ENCODE data around the gene TTN.
"Not testable (repeated sequence)": the region's sequence is repeated elsewhere in the genome, so short reads cannot be mapped to it uniquely, and the experiment has no call there.

The TTN gene

DNA sequence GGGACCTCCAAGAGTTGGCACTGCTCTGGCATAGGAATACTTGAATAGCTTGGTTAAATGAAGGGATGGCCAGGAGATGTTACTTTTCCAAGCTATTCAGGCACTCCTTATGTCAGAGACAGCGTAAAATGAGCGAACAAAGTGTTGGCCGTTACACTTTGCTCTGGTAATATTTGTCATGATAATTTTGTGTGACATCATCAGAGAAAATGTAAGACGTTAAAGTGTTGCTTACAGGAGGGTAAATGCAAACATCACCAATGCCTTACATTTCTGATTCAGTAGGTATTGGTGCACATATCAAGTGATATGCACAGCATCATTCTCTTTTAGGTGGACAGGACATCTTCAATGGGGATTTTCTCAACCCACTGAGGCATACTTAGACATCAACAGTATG lies 281.0 kb downstream of the TTN start:
- DNase-seq, result no peak

DNA sequence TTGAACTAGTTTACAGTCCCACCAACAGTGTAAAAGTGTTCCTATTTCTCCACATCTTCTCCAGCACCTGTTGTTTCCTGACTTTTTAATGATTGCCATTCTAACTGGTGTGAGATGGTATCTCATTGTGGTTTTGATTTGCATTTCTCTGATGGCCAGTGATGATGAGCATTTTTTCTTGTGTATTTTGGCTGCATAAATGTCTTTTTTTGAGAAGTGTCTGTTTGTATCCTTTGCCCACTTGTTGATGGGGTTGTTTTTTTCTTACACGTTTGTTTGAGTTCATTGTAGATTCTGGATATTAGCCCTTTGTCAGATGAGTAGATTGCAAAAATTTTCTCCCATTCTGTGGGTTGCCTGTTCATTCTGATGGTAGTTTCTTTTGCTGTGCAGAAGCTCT lies 281.8 kb downstream of the TTN start:
- not testable (repeated sequence) for DNase-seq

DNA sequence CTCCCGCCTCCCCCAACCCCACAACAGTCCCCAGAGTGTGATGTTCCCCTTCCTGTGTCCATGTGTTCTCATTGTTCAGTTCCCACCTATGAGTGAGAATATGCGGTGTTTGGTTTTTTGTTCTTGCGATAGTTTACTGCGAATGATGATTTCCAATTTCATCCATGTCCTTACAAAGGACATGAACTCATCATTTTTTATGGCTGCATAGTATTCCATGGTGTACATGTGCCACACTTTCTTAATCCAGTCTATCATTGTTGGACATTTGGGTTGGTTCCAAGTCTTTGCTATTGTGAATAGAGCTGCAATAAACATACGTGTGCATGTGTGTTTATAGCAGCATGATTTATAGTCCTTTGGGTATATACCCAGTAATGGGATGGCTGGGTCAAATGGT lies 282.2 kb downstream of the TTN start:
- DNase-seq, result not testable (repeated sequence)

DNA sequence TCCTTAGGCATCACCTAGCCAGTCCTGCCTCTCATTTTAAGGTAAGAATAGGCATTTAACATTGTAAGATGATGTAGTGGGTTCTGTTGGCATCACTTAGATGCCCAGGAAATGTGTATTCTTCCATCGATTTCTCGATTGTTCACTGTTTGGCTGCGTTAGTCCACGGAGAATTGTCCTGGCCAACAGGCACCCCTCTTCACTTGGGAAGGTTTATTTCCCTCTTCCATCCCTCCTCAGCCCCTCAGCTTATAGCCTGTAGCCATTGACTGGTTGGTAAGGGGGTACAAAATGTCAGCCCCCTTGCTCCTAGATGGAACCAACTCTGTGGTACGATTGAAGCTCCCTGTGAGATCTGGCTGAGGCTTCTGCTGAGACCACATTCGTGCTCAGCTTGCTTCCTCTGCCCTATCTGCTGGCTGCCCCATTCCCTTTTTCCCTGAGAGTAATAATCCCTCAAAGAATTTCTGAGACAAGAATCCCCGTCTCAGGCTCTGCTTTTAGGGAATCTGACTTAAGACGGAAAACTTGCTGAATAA lies 283.6 kb downstream of the TTN start:
- DNase-seq, result no peak

DNA sequence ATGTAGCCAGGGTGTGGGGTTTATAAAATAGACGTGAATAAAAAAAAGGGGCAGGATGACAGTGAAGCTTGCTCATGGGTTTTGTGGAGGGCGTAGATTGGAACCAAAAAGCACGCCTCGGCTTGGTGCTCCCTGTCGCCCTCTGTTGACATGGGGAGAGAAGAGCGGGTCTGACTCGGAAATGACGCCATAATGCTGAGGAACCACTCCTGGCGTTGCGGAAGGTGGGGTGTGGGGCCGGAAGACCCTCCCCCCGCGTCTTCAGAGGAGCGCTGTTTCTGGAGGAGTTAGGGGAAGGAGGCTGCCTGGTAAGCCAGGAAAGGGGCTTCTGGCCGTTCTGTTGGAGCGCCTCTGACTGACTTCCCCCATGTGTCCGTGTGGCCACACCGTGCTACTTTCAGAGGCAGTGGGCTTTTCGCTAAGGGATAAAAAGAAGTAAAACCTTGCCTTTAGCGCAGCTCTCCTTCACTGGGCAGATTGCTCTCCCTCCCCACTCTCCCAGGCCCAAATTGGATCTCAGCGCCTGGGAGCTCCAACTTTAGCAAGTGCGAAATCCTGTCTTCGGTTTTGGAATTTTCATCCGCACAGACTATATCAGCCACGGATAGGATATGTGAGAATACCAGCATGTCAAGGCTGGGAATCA lies 284.1 kb downstream of the TTN start:
- DNase-seq, result peak; percentile 92

DNA sequence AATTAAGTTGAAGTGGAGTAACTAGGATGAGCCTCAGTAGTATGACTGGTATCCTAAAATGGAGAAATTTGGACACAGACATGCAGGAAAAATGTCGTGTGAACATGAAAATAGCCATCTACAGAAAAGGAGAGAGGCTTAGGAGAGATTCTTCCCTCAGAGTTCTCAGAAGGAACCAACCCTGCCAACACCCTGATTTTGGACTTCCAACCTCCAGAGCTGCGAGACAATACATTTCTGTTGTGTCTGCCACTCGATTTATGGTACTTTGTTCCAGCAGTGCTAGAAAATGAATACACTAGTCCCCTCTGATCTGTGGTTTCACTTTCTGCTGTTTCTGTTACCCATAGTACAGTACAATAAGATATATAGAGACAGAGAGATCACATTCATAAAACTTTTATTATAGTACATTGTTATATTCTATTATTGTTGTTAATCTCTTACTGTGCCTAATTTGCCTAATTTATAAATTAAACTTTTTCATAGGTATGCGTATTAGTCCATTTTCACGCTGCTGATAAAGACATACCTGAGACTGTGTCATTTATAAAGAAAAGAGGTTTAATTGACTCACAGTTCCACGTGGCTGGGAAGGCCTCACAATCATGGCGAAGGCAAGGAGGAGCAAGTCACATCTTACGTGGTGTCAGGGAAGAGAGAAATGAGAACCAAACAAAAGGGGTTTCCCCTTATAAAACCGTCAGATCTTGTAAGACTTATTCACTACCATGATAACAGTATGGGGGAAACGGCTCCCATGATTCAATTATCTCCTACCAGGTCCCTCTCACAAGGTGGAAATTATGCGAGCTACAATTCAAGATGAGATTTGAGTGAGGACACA lies 285.7 kb downstream of the TTN start:
- peak; percentile 43 for DNase-seq

DNA sequence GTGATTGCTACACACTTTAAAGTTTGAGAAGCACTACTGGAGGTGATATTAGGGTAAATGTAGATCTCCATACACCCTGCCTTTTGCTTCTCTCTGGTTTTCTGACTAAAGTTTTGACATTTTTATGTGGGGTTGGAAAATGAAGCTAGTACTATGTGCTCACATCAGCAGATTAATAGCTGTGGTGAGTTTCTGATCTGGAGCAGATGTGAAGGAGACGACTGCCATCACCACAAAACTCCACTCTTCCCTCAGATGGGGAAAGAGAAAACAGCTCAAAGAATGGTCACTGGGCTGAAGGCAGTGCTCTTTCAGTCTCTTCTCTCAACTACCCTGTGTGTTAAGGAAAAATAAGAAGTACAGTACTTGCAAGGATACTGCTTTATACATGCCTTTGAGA lies 289.7 kb downstream of the TTN start:
- DNase-seq, result no peak

DNA sequence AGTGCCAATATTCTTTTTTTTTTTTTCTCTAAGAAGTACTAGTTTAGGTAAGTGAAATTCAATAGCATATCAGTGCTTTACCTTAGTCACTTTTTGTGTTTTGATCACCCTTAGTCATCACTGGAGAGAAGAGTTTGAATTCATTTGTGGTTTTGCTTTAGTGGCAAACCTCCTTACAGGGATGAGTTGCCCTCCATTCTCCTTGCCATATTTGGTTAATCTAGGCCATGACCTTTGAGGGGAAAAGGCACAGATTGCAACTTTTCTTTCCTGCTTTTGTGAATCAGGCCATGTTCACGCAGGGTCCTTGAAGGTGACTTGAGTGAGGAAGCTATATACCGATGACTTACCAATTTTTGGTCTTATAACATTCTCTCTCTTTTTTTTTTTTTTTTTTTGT lies 292.6 kb downstream of the TTN start:
- peak; percentile 93 for DNase-seq

DNA sequence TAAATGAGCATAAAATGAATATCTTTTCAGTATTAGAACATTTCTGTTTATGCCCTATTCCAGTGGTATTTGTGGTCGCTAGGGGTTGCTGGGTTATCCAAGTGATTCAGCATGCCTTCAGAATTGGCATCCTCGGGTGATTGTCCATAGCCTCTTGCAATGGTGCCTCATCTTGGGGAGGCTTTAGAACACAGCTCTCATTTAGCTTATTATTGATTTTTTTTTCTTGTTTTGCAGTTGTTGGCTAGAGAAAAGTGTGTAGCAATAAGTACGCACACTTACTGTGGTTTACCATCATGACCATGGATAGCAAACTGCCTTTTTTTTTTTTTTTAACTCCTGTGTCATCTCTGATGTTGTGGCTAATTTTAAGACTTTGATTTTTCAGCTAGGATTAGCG lies 293.3 kb downstream of the TTN start:
- DNase-seq, result no peak

DNA sequence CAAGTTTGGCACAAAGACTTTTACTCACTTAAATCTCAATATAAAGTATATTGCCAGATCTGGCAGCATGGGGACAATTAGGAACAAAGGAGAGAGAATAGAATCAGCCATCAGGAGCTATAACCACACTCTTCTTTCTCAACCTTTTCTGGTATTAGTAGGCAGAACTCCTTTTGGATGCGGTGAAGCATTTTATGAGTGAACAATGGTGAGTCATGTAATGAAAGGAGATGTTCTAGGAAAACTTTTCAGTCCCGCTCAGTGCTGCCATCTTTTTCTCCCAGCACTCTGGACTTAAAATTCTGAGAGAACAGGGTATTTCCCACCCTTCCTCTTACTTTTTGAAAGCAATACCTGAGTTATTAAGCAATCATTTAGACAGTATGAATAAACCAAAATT lies 294.7 kb downstream of the TTN start:
- DNase-seq, result peak; percentile 29

DNA sequence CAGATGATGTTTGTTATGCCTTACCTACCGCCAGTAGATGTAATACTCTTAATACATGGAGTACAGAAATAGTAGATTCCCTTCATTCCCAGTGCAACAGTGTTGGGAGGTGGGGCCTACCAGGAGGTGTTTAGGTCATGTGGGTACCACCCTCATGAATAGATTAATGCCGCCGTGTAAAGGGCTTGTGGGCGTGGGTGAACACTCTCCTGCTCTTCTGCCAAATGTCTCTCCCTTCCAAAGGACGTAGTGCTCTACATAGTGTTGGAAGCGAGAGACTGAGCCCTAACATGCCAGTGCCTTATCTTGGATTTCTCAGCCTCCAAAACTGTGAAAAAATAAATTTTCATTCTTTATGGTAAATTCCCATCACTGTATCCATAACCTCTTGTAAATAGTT lies 296.8 kb downstream of the TTN start:
- DNase-seq, result no peak

DNA sequence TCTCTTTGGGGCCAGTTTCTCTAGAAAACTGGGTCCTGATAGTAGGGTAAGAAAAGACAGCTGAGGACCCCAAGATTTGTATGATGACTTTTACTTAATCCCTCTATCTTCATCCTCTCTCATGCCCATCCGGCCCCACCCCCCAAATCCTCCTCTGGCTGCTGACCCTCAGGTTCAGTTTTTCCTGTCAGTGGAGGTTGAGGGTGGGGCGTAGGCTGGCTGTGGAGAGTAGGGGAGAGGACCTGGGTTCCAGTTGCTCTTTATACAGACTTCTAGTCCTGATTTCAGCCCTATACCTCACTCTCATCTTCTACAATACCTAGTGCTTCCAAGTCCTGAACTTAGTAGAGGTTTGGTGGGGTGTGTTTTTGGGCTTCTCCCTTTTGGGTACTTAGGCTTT lies 298.6 kb downstream of the TTN start:
- no peak for DNase-seq

DNA sequence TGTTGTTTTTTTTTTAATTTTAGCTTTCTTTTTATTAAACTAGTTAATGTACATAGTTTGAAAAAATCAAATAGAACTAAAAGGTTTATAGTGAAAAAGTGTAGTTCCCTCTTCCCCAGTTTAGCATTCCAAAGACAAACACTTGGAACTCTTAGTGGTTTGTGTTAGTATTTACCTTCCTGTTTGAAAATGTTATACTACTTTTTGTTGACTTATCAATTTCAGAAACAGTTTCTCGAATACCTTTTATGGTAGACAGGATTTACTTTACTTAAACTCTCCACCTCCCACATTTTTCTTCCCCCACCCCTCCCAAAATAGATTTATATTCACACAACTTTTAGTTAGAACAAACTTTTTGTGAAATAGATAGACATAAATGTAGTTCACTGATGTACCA lies 300.3 kb downstream of the TTN start:
- DNase-seq, result no peak

DNA sequence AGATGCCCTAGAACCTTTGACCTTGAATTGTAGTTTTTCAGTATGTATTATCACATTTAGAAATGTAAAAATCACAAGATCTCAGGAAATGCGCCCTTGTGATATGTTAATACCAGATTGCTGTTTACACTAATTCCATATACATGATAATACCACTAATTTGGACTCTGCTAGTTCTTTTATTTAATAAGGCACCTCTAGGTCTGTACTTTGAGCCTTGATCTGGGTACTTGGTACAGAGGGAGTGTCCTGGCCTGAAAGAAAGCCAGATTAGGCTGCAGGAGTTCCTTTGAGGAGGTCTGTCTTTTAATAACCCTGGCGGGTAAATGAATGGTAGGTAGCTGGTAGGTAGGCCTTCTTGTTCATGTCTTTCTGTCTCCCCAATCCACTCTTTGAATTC lies 300.7 kb downstream of the TTN start:
- DNase-seq, result no peak

DNA sequence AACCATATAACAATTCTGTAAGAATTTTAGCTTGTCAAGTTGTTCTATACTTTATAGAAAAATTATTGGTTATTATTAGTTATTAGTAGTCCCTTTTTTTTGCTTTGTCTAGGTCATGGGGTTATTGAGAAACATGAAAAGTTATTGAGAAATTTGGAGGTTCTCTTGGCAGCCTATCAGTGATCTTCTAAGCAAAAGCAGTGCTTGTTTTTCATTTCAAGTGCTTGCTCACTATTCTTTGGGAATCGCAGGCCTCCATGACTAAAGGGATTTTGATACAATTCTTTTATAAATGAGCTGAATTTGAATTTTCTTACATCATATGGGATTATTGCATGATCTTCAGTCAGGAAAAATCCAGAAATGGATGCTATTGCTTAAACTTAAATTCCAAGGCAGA lies 301.1 kb downstream of the TTN start:
- DNase-seq, result no peak

DNA sequence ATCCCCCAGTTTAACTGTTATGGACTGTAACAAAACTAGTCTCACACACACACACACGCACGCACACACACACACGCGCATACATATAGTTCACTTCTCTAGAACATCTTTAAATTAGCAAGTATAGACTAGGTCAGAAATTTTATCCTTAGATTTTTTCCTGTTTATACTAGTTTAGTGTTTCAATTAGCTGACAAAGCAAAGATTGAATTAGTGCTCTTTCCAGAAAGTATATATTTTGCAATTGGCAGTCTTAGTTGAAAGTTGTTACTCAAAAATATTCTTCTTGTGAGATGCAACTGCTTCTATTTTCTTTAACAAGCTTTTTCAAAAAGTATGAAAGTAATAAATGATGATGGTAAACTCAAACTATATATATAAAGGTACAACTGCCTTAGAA lies 304.5 kb downstream of the TTN start:
- no peak for DNase-seq

DNA sequence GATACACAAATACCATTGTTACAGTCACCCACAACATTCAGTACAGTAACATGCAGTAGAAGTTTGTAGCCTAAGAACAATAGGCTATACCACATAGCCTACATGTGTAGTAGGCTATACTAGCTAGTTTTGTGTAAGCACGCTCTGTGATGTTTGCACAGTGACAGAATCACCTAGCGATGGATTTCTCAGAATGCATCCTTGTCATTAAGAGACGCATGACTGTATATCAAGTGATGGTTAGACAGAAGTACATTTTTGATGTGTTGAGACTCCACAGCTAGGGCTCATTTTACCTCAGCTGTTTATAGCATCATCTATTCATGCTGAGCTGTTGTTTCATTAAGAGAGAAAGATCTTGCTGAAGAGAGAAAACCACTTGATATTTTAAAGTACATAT lies 307.6 kb downstream of the TTN start:
- DNase-seq, result no peak

DNA sequence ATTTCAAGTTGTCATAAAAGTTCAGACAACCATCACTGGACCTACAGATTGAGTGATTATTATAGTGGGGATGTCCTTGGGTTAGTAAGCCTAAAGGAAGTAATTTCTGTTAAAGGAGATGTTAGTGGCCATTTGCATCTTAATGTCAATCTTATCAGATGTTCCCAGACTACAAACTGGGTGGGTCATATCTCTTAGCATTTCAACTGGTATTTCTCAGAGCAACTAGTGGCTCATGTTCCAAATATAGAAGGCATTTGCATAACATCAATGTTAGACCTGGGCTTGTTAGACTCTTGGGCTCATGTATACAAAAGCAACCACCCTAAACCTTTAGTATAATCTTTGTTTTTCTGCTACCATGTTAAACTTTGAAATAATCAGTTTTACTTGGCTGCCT lies 309.1 kb downstream of the TTN start:
- no peak for DNase-seq

DNA sequence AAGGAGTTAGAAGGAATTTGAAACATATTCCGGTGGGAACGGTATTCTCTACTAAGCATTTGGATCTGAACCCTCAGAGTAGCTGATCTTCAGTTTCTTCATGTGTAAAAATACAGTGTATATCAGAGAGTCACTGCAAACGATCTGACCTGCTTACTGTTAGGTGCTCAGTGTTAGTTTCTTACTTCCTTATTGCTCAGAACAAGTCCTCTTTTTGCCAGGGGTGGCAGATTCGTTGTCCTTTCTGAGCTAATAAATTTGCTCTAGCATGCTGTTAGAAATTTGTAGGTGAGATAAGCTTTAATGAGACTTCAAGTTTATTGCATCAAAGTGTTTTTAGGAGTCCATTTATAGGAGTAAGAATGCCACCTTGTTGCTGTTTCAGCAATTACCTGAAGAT lies 311.2 kb downstream of the TTN start:
- DNase-seq, result no peak

DNA sequence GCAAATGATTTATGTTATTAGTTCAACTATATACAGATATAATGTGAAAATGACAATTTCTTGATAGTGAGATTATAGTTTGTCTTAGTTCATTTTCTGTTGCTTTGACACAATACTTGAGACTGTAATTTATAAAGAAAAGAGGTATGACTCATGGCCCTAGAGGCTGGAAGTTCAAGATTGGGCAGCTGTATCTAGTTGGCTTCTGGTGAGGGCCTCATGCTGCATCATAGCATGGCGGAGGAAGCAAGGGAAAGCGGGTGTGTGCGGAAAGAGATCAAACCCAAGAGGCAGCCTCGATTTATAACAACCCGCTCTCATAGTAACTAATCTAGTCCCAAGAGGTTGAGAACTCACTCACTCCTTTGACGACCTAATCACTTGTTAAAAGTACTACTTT lies 315.6 kb downstream of the TTN start:
- no peak for DNase-seq

DNA sequence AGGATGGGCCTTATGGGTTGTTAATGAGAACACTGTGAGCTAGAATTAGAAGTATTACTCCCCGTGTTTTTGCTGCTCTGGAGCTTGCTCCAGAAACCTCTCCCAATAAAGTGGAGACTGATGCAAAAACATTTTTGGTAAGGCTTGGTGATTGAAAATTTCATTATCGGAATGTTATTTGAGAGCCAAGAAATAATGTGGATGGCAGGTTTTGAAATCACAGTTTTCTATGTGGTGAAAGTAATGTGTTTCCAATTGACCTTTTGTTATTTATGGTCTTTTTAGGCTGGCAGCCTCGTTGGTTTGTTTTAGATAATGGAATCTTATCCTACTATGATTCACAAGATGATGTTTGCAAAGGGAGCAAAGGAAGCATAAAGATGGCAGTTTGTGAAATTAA lies 321.9 kb downstream of the TTN start:
- DNase-seq, result no peak

DNA sequence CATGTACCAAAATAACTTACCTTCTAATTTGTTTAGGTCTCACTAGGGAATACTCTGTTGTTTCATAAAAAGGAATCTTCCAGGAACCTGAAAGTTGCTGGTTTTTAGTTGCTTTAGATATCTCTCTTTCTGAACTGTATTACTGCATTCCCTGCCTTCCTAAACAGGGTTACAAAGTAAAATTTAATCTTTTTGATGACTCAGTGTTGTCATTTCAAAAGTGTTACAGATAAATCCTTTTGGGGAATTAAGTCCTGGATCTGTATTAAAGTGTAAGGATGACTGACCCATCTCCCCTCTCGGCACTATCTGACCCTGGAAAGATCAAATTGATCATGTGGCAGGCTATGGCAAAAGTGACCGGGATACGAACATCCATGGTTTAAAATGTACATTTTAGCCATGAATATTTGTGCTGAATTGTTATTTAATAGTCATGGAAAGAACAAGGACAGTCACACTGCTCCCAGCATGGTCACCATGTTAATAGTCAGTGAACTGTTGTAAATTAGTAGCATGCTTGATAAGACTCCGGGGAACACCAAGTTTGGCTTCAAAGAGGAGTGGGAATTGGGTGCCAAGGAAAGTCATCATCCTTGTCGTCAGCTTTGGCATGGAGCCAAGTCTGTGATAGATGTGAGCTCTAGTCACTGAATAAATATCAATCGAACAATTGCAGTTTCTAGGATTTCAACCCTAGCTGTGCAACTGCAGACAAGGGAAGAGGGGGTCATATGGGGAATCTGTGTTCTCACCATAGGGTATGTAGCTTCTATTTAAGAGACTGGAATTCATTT lies 322.8 kb downstream of the TTN start:
- DNase-seq, result no peak

DNA sequence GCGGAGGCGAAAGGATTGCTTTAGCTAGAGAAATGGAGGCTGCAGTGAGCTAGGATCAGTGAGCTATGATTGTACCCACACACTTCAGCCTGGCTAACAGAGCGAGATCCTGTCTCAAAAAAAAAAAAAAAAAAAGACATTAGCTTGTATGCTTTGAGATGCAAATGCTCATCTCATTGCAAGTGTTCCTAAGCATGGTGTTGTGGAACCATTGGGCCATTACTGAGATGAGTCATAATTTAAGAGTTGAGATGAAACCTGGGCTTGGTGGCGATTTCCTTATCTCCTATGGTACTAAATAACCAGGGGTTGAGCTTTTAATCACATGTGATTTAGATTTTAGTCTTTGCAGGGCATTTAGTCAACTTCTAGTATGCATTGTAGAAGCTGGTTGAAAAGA lies 324.8 kb downstream of the TTN start:
- DNase-seq, result peak; percentile 61

Measured in activated CD4-positive, alpha-beta T cell treated with anti-CD3 and anti-CD28 coated beads, Interleukin-10, Interleukin-2, amounts not matched to agents 100 ng/mL and 50 ng/mL, durations not matched to agents 16 hours and 8 hours (primary cell).